ENCODE results near the gene RBM23.

- TF ChIP-seq, protein P1, sequence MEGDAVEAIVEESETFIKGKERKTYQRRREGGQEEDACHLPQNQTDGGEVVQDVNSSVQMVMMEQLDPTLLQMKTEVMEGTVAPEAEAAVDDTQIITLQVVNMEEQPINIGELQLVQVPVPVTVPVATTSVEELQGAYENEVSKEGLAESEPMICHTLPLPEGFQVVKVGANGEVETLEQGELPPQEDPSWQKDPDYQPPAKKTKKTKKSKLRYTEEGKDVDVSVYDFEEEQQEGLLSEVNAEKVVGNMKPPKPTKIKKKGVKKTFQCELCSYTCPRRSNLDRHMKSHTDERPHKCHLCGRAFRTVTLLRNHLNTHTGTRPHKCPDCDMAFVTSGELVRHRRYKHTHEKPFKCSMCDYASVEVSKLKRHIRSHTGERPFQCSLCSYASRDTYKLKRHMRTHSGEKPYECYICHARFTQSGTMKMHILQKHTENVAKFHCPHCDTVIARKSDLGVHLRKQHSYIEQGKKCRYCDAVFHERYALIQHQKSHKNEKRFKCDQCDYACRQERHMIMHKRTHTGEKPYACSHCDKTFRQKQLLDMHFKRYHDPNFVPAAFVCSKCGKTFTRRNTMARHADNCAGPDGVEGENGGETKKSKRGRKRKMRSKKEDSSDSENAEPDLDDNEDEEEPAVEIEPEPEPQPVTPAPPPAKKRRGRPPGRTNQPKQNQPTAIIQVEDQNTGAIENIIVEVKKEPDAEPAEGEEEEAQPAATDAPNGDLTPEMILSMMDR (conservative IDR thresholded peaks at IDR 0.05 in 1 of 2, IDR thresholded peaks at IDR 0.05 in 1 of 2; ENCODE audit: extremely low read depth in 1 of 2, insufficient read depth in 1 of 2, low read depth in 1 of 2, low read length in 2 of 2): no peak
- no peak for TF ChIP-seq EZH2 (IDR thresholded peaks at IDR 0.05; ENCODE audit: borderline replicate concordance, low read length)
Measured at GRCh38 chr14:22925513-22925912, 6.6 kb upstream of the RBM23 start.

Data from mammary epithelial cell (primary cell).